Progenitor cell of endocrine pancreas (in vitro differentiated cells): Measurements from ENCODE around the gene CYTH1. TPM values are rescaled to one million over a fixed set of nuclear protein-coding genes. Genes with fewer than 3 reads are reported as not detected.

Experiments
- DNase-seq: peaks from one replicate; pipeline ENCODE4 v3.0.0; 2021; ENCODE audit warnings: low spot score; ENCODE audit not compliant: unreplicated experiment
- H3K27ac Mint-ChIP-seq: 2 replicates; pipeline ENCODE4 v1.8.0; 2021; ENCODE audit warnings: mild to moderate bottlenecking, moderate library complexity, mixed read lengths
- H3K27me3 Mint-ChIP-seq: 2 replicates; pipeline ENCODE4 v1.8.0; 2021; ENCODE audit warnings: mixed read lengths
- H3K36me3 Mint-ChIP-seq: 2 replicates; pipeline ENCODE4 v1.8.0; 2022; ENCODE audit warnings: mixed read lengths; ENCODE audit not compliant: insufficient read depth
- H3K4me1 Mint-ChIP-seq: 2 replicates; pipeline ENCODE4 v1.8.0; 2021; ENCODE audit warnings: low read depth, mixed read lengths
- H3K4me3 Mint-ChIP-seq: 2 replicates; pipeline ENCODE4 v1.8.0; 2021; ENCODE audit warnings: low read depth, mild to moderate bottlenecking, moderate library complexity, mixed read lengths
- H3K9me3 Mint-ChIP-seq: 2 replicates; pipeline ENCODE4 v1.8.0; 2021; ENCODE audit warnings: low read depth, mixed read lengths
- total RNA-seq: library from RNA; stranded (reverse); gene quantifications from 2 replicates; pipeline ENCODE4 v1.2.1, GENCODE V29; 2021
- TF ChIP-seq, protein P1 (sequence below): fragments of 200-600 bp; sonication (generic); IDR thresholded peaks from one replicate; pipeline ENCODE4 v1.5.0; 2021; ENCODE audit warnings: antibody characterized with exemption, mild to moderate bottlenecking; ENCODE audit not compliant: unreplicated experiment

The CYTH1 gene
- total RNA-seq, 1 donor from 2014 or later, result 33.3 TPM

GRCh38 chr17:78637146-78637545, 144.9 kb downstream of the CYTH1 start:
- Mint-ChIP-seq H3K36me3 (no peaks in the 10 kb centered on the region), H3K4me1 (no peaks in the 10 kb centered on the region), H3K4me3 (no peak overlapping the region), H3K9me3 (no peaks in the 10 kb centered on the region), H3K27me3 (peaks cover 3% of the 10 kb centered on the region), H3K27ac (no peak overlapping the region)
- TF ChIP-seq, protein P1, sequence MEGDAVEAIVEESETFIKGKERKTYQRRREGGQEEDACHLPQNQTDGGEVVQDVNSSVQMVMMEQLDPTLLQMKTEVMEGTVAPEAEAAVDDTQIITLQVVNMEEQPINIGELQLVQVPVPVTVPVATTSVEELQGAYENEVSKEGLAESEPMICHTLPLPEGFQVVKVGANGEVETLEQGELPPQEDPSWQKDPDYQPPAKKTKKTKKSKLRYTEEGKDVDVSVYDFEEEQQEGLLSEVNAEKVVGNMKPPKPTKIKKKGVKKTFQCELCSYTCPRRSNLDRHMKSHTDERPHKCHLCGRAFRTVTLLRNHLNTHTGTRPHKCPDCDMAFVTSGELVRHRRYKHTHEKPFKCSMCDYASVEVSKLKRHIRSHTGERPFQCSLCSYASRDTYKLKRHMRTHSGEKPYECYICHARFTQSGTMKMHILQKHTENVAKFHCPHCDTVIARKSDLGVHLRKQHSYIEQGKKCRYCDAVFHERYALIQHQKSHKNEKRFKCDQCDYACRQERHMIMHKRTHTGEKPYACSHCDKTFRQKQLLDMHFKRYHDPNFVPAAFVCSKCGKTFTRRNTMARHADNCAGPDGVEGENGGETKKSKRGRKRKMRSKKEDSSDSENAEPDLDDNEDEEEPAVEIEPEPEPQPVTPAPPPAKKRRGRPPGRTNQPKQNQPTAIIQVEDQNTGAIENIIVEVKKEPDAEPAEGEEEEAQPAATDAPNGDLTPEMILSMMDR, result no peak
- no peak for DNase-seq

DNA sequence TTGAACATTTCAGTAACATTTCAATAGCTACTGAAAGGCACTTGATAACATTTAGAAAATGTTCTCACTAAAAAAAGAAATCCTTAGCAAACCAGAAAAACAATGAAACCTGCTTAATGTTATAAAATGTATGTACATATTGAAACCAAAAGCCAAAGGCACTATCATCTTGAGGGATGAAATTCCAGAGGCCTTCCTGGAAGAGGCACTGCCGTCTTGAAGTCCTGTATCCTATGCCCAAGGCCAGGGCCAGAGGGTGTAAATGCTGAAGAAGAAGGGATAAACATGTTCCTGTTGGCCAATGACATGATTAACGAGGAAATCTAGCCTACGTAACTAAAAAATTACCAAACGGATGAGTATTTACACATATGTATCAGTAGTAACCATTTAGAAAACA, 147.9 kb downstream of the CYTH1 start:
- Mint-ChIP-seq H3K36me3 (no peaks in the 10 kb centered on the region), H3K9me3 (no peaks in the 10 kb centered on the region), H3K4me1 (no peaks in the 10 kb centered on the region), H3K4me3 (no peak overlapping the region), H3K27ac (no peak overlapping the region), H3K27me3 (peaks cover 13% of the 10 kb centered on the region)
- TF ChIP-seq, protein P1, result no peak
- no peak for DNase-seq

DNA sequence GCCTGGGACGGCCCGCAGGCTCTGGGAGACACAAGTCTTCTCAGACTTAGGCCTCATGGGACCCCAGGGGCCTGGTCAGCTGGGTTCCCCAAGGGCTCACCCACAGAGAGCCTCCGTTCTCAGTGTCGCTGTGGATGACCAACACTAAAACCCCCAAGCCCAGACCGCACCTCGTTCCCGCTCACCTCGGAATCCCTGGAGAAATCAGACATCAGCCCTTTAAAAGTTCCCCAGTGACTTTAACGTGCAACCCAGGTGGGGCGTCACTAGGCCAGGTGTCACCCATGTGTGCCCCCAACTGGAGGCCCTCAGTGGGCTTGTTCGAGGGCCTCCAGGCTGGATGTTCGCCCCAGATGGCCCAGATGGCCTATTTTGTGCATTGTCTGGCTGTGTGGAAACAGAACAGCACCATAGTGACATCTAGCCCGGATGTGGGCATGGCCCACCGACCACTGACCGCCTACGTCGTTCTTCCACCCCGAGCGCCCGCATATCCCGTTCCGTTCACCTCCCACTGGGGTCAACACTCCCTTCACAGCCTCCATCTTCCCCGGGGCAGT, 152.6 kb downstream of the CYTH1 start:
- Mint-ChIP-seq H3K4me1 (no peaks in the 10 kb centered on the region), H3K27me3 (peaks cover 10% of the 10 kb centered on the region), H3K27ac (no peak overlapping the region), H3K9me3 (no peaks in the 10 kb centered on the region), H3K4me3 (no peak overlapping the region), H3K36me3 (no peaks in the 10 kb centered on the region)
- DNase-seq, result no peak
- TF ChIP-seq, protein P1, result no peak

DNA sequence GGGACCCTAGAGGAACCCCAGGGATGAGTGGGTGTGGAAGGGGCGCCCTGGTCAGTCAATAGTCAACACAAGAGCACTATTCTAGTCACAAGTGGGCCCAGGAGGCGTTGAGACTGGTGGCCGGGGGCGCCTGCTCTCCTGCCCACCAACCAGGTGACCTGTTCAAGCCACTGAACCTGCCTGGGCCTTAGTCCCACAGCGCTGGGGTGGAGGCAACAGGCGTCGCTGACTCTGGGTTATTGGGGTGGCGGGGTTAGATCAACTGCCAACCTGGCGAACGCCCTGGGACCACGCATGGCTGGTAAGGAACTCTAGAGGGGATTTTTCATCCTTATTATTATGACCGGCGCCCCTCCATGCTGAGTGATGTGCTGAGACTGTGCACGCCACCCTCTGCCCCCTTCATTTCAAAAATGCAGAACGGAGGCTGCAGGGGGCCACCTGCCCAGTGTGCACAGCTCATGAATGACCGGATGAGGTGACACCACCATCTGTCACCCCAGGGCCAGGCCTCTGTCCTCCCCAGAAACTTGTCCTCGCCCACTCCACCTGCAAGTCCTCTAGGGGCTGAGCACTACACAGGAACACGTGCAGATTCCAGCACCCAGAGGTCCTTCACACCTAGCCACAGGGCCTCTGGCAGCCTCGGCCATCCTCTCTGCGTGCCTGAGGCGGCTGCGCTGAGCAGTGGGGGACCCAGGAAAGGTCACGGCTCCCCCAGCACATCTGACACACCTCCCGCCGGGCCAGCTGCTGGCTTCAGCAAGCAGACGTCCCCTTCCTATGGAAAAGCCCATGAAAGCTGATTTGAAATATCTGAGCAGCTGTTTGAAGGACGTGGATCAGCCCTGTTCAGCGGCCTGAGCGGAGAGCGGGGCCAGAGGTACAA, 153.3 kb downstream of the CYTH1 start:
- peaks cover 10% of the 10 kb centered on the region for H3K27me3 Mint-ChIP-seq
- no peaks in the 10 kb centered on the region for H3K9me3 Mint-ChIP-seq
- H3K36me3 Mint-ChIP-seq, result no peaks in the 10 kb centered on the region
- TF ChIP-seq, protein P1, result no peak
- no peaks in the 10 kb centered on the region for H3K4me1 Mint-ChIP-seq
- no peak overlapping the region for H3K27ac Mint-ChIP-seq
- no peak overlapping the region for H3K4me3 Mint-ChIP-seq
- no peak for DNase-seq

DNA sequence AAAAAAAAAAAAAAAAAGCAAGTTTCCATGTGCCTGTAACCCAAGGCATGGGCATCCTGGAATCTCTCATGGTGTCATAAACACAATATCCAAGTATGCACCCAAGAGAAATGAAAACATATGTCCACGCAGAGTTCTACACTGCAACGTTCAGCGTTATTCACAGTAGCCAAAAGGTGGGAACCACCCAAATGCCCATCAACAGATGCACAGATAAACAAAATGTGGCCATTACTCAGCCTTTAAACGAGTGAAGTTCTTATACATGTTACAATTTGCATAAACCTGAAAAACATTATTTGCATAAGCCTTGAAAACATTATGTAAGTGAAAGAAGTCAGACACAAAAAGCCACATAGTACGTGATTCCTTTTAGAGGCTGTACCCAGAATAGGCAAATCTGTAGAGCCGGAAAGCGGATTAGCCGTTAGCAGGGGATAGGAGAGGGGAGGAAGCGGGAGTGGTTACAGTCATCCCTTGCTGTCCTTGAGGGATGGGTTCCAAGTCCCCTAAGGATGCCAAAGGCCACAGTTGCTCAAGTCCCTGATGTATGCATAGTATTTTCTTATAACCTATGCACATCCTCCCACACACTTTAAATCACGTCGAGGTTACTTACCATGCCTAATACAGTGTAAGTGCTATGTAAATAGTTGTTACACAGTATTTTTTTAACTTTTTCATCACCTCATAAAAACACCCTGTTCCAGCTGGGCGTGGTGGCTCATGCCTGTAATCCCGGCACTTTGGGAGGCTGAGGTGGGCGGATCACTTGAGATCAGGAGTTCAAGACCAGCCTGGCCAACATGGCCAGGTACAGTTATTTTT, 157.5 kb downstream of the CYTH1 start:
- Mint-ChIP-seq H3K4me1 (no peaks in the 10 kb centered on the region), H3K27me3 (peaks cover 2% of the 10 kb centered on the region), H3K27ac (no peak overlapping the region), H3K36me3 (no peaks in the 10 kb centered on the region), H3K9me3 (peaks cover 6% of the 10 kb centered on the region), H3K4me3 (no peak overlapping the region)
- DNase-seq, result no peak
- TF ChIP-seq, protein P1, result no peak
